Nephron progenitor cell (in vitro differentiated cells): ENCODE measurements around the gene NR4A1.

Experiments used
- DNase-seq: peaks from one replicate; pipeline ENCODE4 v3.0.0; 2021
- H3K27ac Mint-ChIP-seq: 2 replicates; pipeline ENCODE4 v1.8.0; 2021; ENCODE audit warnings: mild to moderate bottlenecking, moderate library complexity, mixed read lengths
- H3K27me3 Mint-ChIP-seq: 2 replicates; pipeline ENCODE4 v1.8.0; 2021; ENCODE audit warnings: mild to moderate bottlenecking, low read depth, mixed read lengths; ENCODE audit not compliant: poor library complexity
- H3K36me3 Mint-ChIP-seq: 2 replicates; pipeline ENCODE4 v1.8.0; 2021; ENCODE audit warnings: low read depth, mixed read lengths
- H3K4me1 Mint-ChIP-seq: 2 replicates; pipeline ENCODE4 v1.8.0; 2021; ENCODE audit warnings: mixed read lengths
- H3K4me3 Mint-ChIP-seq: 2 replicates; pipeline ENCODE4 v1.8.0; 2021; ENCODE audit warnings: mild to moderate bottlenecking, moderate library complexity, mixed read lengths
- H3K9me3 Mint-ChIP-seq: 2 replicates; pipeline ENCODE4 v1.8.0; 2021; ENCODE audit warnings: mild to moderate bottlenecking, moderate library complexity, mixed read lengths
- CTCF ChIP-seq: fragments of 200-600 bp; sonication (generic); IDR thresholded peaks from 2 replicates; pipeline ENCODE4 v1.5.0; 2021; ENCODE audit warnings: antibody characterized with exemption

NR4A1 gene

GRCh38 chr12:52029685-52030084 lies 21.6 kb upstream of the NR4A1 start:
- Mint-ChIP-seq H3K9me3 (no peaks in the 10 kb centered on the region), H3K4me3 (peak overlapping the region; percentile 60), H3K4me1 (peaks cover 73% of the 10 kb centered on the region), H3K27me3 (peaks cover 22% of the 10 kb centered on the region), H3K27ac (peak overlapping the region; percentile 96), H3K36me3 (no peaks in the 10 kb centered on the region)
- DNase-seq, result peak; percentile 79
- TF ChIP-seq CTCF, result no peak

- peak overlapping the region; percentile 95 for H3K27ac Mint-ChIP-seq
- H3K4me3 Mint-ChIP-seq, result peak overlapping the region; percentile 82
- no peak for TF ChIP-seq CTCF
- H3K36me3 Mint-ChIP-seq, result no peaks in the 10 kb centered on the region
- H3K9me3 Mint-ChIP-seq, result no peaks in the 10 kb centered on the region
- no peak for DNase-seq
- peaks cover 31% of the 10 kb centered on the region for H3K27me3 Mint-ChIP-seq
- peaks cover 59% of the 10 kb centered on the region for H3K4me1 Mint-ChIP-seq
Measured at GRCh38 chr12:52032446-52032803, 18.8 kb upstream of the NR4A1 start.

GRCh38 chr12:52032804-52033445 lies 18.3 kb upstream of the NR4A1 start:
- Mint-ChIP-seq H3K4me1 (peaks cover 60% of the 10 kb centered on the region), H3K4me3 (peak overlapping the region; percentile 82), H3K27me3 (peaks cover 28% of the 10 kb centered on the region), H3K27ac (peak overlapping the region; percentile 95), H3K9me3 (no peaks in the 10 kb centered on the region), H3K36me3 (no peaks in the 10 kb centered on the region)
- DNase-seq, result peak; percentile 95
- no peak for TF ChIP-seq CTCF

- DNase-seq, result no peak
- Mint-ChIP-seq H3K4me3 (peak overlapping the region; percentile 67), H3K9me3 (no peaks in the 10 kb centered on the region), H3K4me1 (peaks cover 67% of the 10 kb centered on the region), H3K27me3 (peaks cover 27% of the 10 kb centered on the region), H3K27ac (peak overlapping the region; percentile 75), H3K36me3 (no peaks in the 10 kb centered on the region)
- no peak for TF ChIP-seq CTCF
Measured at GRCh38 chr12:52033446-52034140, 17.6 kb upstream of the NR4A1 start.

GRCh38 chr12:52035190-52035589 lies 16.1 kb upstream of the NR4A1 start:
- TF ChIP-seq CTCF, result no peak
- H3K4me3 Mint-ChIP-seq, result peak overlapping the region; percentile 18
- no peak overlapping the region for H3K27ac Mint-ChIP-seq
- H3K9me3 Mint-ChIP-seq, result no peaks in the 10 kb centered on the region
- DNase-seq, result no peak
- no peaks in the 10 kb centered on the region for H3K36me3 Mint-ChIP-seq
- peaks cover 58% of the 10 kb centered on the region for H3K4me1 Mint-ChIP-seq
- peaks cover 36% of the 10 kb centered on the region for H3K27me3 Mint-ChIP-seq

GRCh38 chr12:52035926-52036325 lies 15.3 kb upstream of the NR4A1 start:
- no peak for DNase-seq
- Mint-ChIP-seq H3K9me3 (no peaks in the 10 kb centered on the region), H3K27ac (no peak overlapping the region), H3K4me1 (peaks cover 51% of the 10 kb centered on the region), H3K27me3 (peaks cover 36% of the 10 kb centered on the region), H3K36me3 (no peaks in the 10 kb centered on the region), H3K4me3 (peak overlapping the region; percentile 78)
- no peak for TF ChIP-seq CTCF
